HG03571 (cell line): Measurements from ENCODE around the gene CCDC192.
A peak's percentile ranks its signal among the peaks of the same experiment; 100 is the strongest.
"Not testable (repeated sequence)": the region's sequence is repeated elsewhere in the genome, so short reads cannot be mapped to it uniquely, and the experiment has no call there.

ENCODE experiments used
- ATAC-seq: cut with Tn5 transposase; IDR thresholded peaks from one replicate; pipeline ENCODE4 v1.9.1; 2021; ENCODE audit not compliant: unreplicated experiment

Gene CCDC192

GRCh38 chr5:127839496-127840197, 136.5 kb downstream of the CCDC192 start:
- ATAC-seq: peak; percentile 39

GRCh38 chr5:127840198-127840524, 137.0 kb downstream of the CCDC192 start:
- peak; percentile 61 for ATAC-seq

- ATAC-seq: no peak
Observed at GRCh38 chr5:127840809-127841208, 137.6 kb downstream of the CCDC192 start.

- no peak for ATAC-seq
Observed at GRCh38 chr5:127844581-127845021, 141.4 kb downstream of the CCDC192 start.

GRCh38 chr5:127846884-127847283, 143.7 kb downstream of the CCDC192 start:
- no peak for ATAC-seq

- not testable (repeated sequence) for ATAC-seq
Observed at GRCh38 chr5:127847641-127848040, 144.4 kb downstream of the CCDC192 start.

GRCh38 chr5:127848098-127848497, 144.9 kb downstream of the CCDC192 start:
- ATAC-seq: no peak

- no peak for ATAC-seq
Observed at GRCh38 chr5:127849408-127849807, 146.2 kb downstream of the CCDC192 start.

- ATAC-seq: no peak
Observed at GRCh38 chr5:127849891-127850290, 146.7 kb downstream of the CCDC192 start.

GRCh38 chr5:127851964-127852363, 148.8 kb downstream of the CCDC192 start:
- ATAC-seq: no peak

GRCh38 chr5:127854520-127854919, 151.3 kb downstream of the CCDC192 start:
- ATAC-seq: no peak

GRCh38 chr5:127856292-127856691, 153.1 kb downstream of the CCDC192 start:
- ATAC-seq: peak; percentile 91

- ATAC-seq: no peak
Observed at GRCh38 chr5:127858116-127858784, 155.1 kb downstream of the CCDC192 start.

- no peak for ATAC-seq
Observed at GRCh38 chr5:127860291-127860690, 157.1 kb downstream of the CCDC192 start.

- no peak for ATAC-seq
Observed at GRCh38 chr5:127863161-127863560, 160.0 kb downstream of the CCDC192 start.

- no peak for ATAC-seq
Observed at GRCh38 chr5:127863610-127864395, 160.6 kb downstream of the CCDC192 start.

- no peak for ATAC-seq
Observed at GRCh38 chr5:127864511-127864910, 161.3 kb downstream of the CCDC192 start.

- ATAC-seq: no peak
Observed at GRCh38 chr5:127865273-127865672, 162.1 kb downstream of the CCDC192 start.

GRCh38 chr5:127867022-127867783, 164.0 kb downstream of the CCDC192 start:
- peak; percentile 60 for ATAC-seq

- ATAC-seq: peak; percentile 57
Observed at GRCh38 chr5:127870914-127871313, 167.7 kb downstream of the CCDC192 start.

GRCh38 chr5:127871503-127872153, 168.4 kb downstream of the CCDC192 start:
- no peak for ATAC-seq
